Small intestine (tissue), 16 donors: ENCODE measurements around the gene CERCAM. TPM values are rescaled to one million over a fixed set of nuclear protein-coding genes. Genes with fewer than 3 reads are reported as not detected.

Source experiments
- DNase-seq, 2 donors: peaks; one replicate each; pipeline versions ENCODE4 v3.0.0 to v3.0.0-alpha.2; 2013
- FAIRE-seq: peaks from 2 replicates; lab custom pipeline; 2012; peaks lifted over from hg19 to GRCh38; lab: Jason Lieb, UNC
- H3K27ac ChIP-seq, 3 donors: one replicate each; pipeline ENCODE4 v1.5.1; 2013; ENCODE audit warnings: low read length in 2 of 3, mild to moderate bottlenecking in 2 of 3, control low read depth in 1 of 3, inconsistent platforms in 1 of 3, low read depth in 1 of 3, moderate library complexity in 1 of 3
- H3K27me3 ChIP-seq, 3 donors: one replicate each; pipeline ENCODE4 v1.6.1; 2013; ENCODE audit warnings: low read length in 3 of 3, inconsistent platforms in 1 of 3; ENCODE audit not compliant: control insufficient read depth in 3 of 3, insufficient read depth in 3 of 3
- H3K36me3 ChIP-seq, 3 donors: one replicate each; pipeline ENCODE4 v1.6.1; 2013; ENCODE audit warnings: low read length in 3 of 3, inconsistent platforms in 1 of 3, low read depth in 1 of 3, mild to moderate bottlenecking in 1 of 3, moderate library complexity in 1 of 3; ENCODE audit not compliant: control insufficient read depth in 3 of 3, insufficient read depth in 2 of 3
- H3K4me1 ChIP-seq, 3 donors: one replicate each; pipeline ENCODE4 v1.6.1; 2013; ENCODE audit warnings: low read length in 2 of 3, inconsistent platforms in 1 of 3, low read depth in 1 of 3, mild to moderate bottlenecking in 1 of 3, moderate library complexity in 1 of 3; ENCODE audit not compliant: control insufficient read depth in 3 of 3, insufficient read depth in 2 of 3
- H3K4me3 ChIP-seq, 3 donors: one replicate each; pipeline ENCODE4 v1.5.1; 2013; ENCODE audit warnings: low read length in 3 of 3, control low read depth in 1 of 3, inconsistent platforms in 1 of 3, low read depth in 1 of 3, mild to moderate bottlenecking in 1 of 3, moderate library complexity in 1 of 3
- H3K9me3 ChIP-seq, 2 donors: one replicate each; pipeline ENCODE4 v1.6.1; 2013; ENCODE audit warnings: low read depth in 1 of 2, low read length in 1 of 2; ENCODE audit not compliant: control insufficient read depth in 2 of 2, insufficient read depth in 1 of 2
- WGBS, 3 donors: extraction: QIAGEN DNeasy Blood & Tissue Kit; methylation state at CpG; one replicate each; pipeline ENCODE4 v1.1.7; 2013; 5-methylcytosine and 5-hydroxymethylcytosine counted together
- long read RNA-seq, 10 donors: transcript quantifications; one replicate each; lab custom pipeline, GENCODE V29; 2026
- polyA plus RNA-seq, 4 donors: library from polyadenylated mRNA; stranded (reverse) in 3 of 4; unstranded in 1 of 4; fragments of 200-250 nt in 3 of 4; fragments of 120-200 nt in 1 of 4; gene quantifications; one replicate each; pipeline versions ENCODE4 v1.2.1 to v1.2.3, GENCODE V29; 2013
- donor health status: healthy with polysubstance abuse.
- donor health status: control.
- donor health status: control.
- donor health status: Bipolar disorder and iron deficiency.
- donor health status: healthy.

CERCAM gene, protein sequence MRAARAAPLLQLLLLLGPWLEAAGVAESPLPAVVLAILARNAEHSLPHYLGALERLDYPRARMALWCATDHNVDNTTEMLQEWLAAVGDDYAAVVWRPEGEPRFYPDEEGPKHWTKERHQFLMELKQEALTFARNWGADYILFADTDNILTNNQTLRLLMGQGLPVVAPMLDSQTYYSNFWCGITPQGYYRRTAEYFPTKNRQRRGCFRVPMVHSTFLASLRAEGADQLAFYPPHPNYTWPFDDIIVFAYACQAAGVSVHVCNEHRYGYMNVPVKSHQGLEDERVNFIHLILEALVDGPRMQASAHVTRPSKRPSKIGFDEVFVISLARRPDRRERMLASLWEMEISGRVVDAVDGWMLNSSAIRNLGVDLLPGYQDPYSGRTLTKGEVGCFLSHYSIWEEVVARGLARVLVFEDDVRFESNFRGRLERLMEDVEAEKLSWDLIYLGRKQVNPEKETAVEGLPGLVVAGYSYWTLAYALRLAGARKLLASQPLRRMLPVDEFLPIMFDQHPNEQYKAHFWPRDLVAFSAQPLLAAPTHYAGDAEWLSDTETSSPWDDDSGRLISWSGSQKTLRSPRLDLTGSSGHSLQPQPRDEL
- polyA plus RNA-seq: 10 to 100 TPM in 1 of 4 donors, 1 to 10 TPM in 2, not detected in 1; 4.3 to 10.3 (median 6.8) TPM
- long read RNA-seq, donor 1, partial matches to known transcripts: 0 of 4 reads
- long read RNA-seq, donor 1, other reads (novel, unspliced or antisense): 0 of 4 reads
- long read RNA-seq, donor 2, partial matches to known transcripts: 0 of 1 reads
- long read RNA-seq, donor 2, other reads (novel, unspliced or antisense): 0 of 1 reads
- long read RNA-seq, donor 3, partial matches to known transcripts: 6 of 7 reads
- long read RNA-seq, donor 3, other reads (novel, unspliced or antisense): 0 of 7 reads
- long read RNA-seq, donor 4: 0 reads
- long read RNA-seq, donor 5, partial matches to known transcripts: 0 of 2 reads
- long read RNA-seq, donor 5, other reads (novel, unspliced or antisense): 0 of 2 reads
- long read RNA-seq, donor 6, partial matches to known transcripts: 0 of 2 reads
- long read RNA-seq, donor 6, other reads (novel, unspliced or antisense): 0 of 2 reads
- long read RNA-seq, donor 7: 0 reads
- long read RNA-seq, donor 8, partial matches to known transcripts: 0 of 2 reads
- long read RNA-seq, donor 8, other reads (novel, unspliced or antisense): 0 of 2 reads
- long read RNA-seq, donor 9, partial matches to known transcripts: 0 of 1 reads
- long read RNA-seq, donor 9, other reads (novel, unspliced or antisense): 0 of 1 reads
- long read RNA-seq, donor 10, partial matches to known transcripts: 6 of 9 reads
- long read RNA-seq, donor 10, other reads (novel, unspliced or antisense): 0 of 9 reads

DNA sequence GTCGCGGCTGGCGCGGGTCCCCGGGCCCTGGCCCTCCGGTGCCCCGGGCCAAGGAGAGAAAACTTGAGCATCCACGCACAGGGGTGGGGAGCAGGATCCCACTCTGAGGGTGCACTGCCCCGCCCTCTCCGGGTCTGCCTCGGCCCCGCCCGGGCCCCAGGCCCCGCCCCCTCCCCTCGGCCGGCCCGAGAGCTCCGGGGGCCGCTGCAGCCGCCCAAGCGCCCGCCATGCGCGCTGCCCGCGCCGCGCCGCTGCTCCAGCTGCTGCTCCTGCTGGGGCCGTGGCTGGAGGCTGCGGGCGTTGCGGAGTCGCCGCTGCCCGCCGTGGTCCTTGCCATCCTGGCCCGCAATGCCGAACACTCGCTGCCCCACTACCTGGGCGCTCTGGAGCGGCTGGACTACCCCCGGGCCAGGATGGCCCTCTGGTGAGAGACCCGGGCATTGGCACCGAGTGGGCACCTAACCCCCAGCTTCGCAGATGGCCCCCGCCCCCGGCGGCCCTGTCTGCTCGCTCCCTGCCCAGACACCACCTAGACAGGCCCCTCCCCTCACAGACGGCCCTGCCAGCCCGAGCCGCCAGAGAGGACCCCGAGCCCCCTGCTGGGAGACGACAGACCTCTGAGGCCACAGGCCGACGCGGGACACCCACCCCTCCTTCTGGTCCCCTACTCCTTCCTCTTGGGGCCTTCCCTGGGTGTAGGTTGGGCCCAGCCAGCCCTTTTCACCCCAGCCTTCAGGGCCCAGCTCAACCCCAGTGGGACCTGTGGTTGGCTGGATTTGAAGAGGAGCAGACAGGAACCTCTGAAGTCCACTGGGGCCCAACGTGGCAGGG, at the start of gene CERCAM:
TSS of gene CERCAM (plus strand) at position 207 of the 831 bp plus-strand sequence. CDS start at position 228, 21 bp downstream.
- H3K36me3 ChIP-seq: peaks cover 0 to 5% (median 0%) of the 10 kb centered on the region in 3 donors
- H3K27me3 ChIP-seq: peaks cover 0 to 20% (median 5%) of the 10 kb centered on the region in 3 donors
- peak within 1 kb of the TSS; percentile 17 to 38 (median 34) for H3K27ac ChIP-seq
- H3K4me3 ChIP-seq: peak within 1 kb of the TSS; percentile 65 to 80 (median 71)
- DNase-seq (peak in 1 of 2 donors; percentile 27), FAIRE-seq (no peak)
- H3K9me3 ChIP-seq: no peaks in the 10 kb centered on the region
- WGBS, 3 donors: 1 to 3% (median 1%) methylated on average over 31 to 59 of the region's 59 CpGs
- peaks cover 0 to 26% (median 0%) of the 10 kb centered on the region in 3 donors for H3K4me1 ChIP-seq

DNA sequence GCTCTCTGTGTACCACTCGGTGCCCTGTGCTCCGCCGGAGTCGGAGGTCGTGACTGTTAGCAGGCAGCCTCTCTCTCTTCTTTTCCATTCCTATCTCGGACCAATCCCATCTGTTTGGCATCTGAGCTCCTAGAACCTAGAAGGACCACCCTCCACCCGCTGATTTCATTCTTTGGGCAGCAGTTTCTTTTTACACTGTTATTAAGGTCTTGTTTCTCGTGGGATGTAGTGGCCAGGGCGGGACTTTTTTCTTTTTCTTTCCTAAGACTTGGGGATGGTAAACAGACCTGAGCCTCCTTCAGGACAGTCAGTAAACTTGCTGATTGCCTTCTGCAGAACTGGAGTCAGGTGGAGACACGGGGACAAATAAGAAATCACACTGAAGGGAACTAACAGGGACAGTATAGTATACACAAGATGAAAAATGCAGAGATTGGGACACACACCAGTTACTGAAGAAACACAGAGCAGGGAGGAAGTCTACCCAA, 49.0 kb upstream of the CERCAM start:
- FAIRE-seq: no peak

DNA sequence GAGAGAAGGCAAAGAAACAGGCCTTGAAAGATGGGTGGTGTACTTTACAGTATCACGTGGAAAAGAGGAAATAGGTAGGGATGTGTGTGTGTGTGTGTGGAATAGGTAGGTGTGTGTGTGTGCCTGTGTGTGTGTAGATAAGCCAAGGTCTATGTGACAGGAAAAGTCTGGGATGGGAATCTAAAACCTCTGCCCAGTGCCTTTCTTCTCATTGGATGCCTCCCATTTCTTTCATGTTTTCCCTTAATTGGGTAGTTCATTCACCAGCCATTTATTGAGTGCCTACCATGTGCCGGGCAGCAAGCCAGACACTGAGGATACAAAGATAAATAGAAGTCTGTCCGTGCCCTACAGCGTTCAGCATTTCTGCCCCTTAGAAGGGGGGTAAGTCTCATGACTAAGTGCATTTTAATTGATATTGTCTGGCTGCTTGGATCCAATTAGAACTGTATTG, 48.4 kb upstream of the CERCAM start:
- peak overlapping the region in 2 of 3 donors; percentile 90 to 93 for H3K27ac ChIP-seq
- DNase-seq: peak; percentile 41 to 46

More for the DNA sequence above, 49.0 kb upstream of the CERCAM start:
- H3K4me3 ChIP-seq: peak overlapping the region; percentile 72 to 97 (median 74)
- no peaks in the 10 kb centered on the region for H3K9me3 ChIP-seq
- 1% methylated on average over 10 of the region's 10 CpGs for WGBS, 3 donors
- DNase-seq: no peak
- no peaks in the 10 kb centered on the region for H3K27me3 ChIP-seq
- H3K27ac ChIP-seq: peak overlapping the region; percentile 84 to 93 (median 90)
- H3K4me1 ChIP-seq: peaks cover 7 to 15% (median 8%) of the 10 kb centered on the region in 3 donors
- peaks cover 0 to 28% (median 0%) of the 10 kb centered on the region in 3 donors for H3K36me3 ChIP-seq

DNA sequence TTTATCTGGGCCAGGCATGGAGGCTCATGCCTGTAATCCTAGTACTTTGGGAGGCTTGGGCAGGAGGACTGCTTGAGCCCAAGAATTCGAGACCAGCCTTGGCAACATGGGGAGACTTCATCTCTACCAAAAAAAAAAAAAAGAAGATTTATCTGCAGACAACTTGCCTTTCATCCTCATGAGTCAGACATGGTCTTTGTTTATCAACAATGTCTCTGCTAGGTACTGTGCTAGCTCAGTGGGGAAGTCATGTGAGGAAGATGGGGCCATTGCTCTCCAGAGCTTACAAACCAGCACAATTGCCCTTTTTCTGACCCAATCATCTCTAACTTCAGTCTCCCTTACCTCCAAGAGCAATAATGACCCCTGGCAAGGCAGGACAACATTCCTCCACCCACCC, 47.9 kb upstream of the CERCAM start:
- Histone ChIP-seq H3K27ac (peak overlapping the region in 1 of 3 donors; percentile 90), H3K9me3 (no peaks in the 10 kb centered on the region), H3K4me3 (no peak overlapping the region), H3K4me1 (peaks cover 7 to 15% (median 8%) of the 10 kb centered on the region in 3 donors), H3K27me3 (no peaks in the 10 kb centered on the region), H3K36me3 (peaks cover 0 to 35% (median 0%) of the 10 kb centered on the region in 3 donors)
- DNase-seq (no peak), FAIRE-seq (no peak)
- WGBS, 3 donors: 75 to 89% (median 86%) methylated on average over 1 of the region's 1 CpG

More for the DNA sequence above, 48.4 kb upstream of the CERCAM start:
- H3K36me3 ChIP-seq: peaks cover 0 to 33% (median 0%) of the 10 kb centered on the region in 3 donors
- peak overlapping the region in 2 of 3 donors; percentile 72 to 97 for H3K4me3 ChIP-seq
- no peaks in the 10 kb centered on the region for H3K27me3 ChIP-seq
- no peaks in the 10 kb centered on the region for H3K9me3 ChIP-seq
- FAIRE-seq: no peak
- peaks cover 7 to 15% (median 8%) of the 10 kb centered on the region in 3 donors for H3K4me1 ChIP-seq
- WGBS, 3 donors: 3 to 28% (median 14%) methylated on average over 4 of the region's 4 CpGs

DNA sequence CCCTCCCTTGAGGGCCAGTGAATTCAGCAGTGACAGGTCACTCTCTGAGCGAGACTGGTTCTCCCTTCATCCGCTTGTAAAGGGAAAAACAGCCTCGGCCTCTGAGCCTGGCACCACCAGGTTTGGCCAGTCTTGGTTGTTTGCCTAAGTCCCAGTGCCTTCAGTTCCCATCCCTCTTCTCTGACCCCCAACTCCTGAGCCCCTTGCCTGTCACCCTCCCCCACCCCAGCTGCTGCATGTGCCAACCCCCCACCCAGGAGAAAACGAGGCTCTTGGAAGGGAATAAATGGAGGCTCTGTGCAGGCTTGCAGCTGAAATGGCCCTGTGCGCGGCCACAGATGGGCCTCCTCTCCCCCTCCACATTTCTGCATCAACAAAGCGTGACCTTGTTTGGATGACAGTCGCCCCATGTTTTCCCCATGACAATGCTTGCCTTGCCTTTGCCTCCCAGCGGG, 46.4 kb upstream of the CERCAM start:
- H3K9me3 ChIP-seq: no peaks in the 10 kb centered on the region
- WGBS, 3 donors: 88 to 90% (median 89%) methylated on average over 9 of the region's 9 CpGs
- H3K36me3 ChIP-seq: peaks cover 0 to 48% (median 4%) of the 10 kb centered on the region in 3 donors
- H3K27ac ChIP-seq: no peak overlapping the region
- no peak overlapping the region for H3K4me3 ChIP-seq
- no peak for DNase-seq
- peaks cover 7 to 15% (median 8%) of the 10 kb centered on the region in 3 donors for H3K4me1 ChIP-seq
- no peaks in the 10 kb centered on the region for H3K27me3 ChIP-seq
- no peak for FAIRE-seq

DNA sequence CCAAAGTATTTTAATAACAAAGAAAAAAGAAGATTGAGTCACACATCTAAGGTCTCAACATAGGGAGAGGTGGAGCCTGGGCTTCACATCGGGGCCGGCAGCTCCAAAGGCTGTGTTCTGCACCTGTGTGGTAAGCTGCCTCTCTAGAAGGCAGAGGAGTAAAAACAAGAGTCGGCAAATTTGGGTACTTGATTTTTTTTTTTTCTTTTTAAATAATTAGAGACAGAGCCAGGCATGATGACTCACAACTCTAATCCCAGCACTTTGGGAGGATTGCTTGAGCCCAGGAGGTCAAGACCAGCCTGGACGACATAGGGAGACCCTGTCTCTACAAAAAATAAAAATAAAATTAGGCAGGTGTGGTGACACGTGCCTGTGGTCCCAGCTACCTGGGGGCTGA, 44.8 kb upstream of the CERCAM start:
- H3K36me3 ChIP-seq: peaks cover 0 to 61% (median 4%) of the 10 kb centered on the region in 3 donors
- H3K4me1 ChIP-seq: peaks cover 6 to 12% (median 7%) of the 10 kb centered on the region in 3 donors
- DNase-seq: no peak
- H3K4me3 ChIP-seq: no peak overlapping the region
- H3K27ac ChIP-seq: no peak overlapping the region
- H3K27me3 ChIP-seq: no peaks in the 10 kb centered on the region
- FAIRE-seq: no peak
- WGBS, 3 donors: 84 to 91% (median 87%) methylated on average over 5 of the region's 5 CpGs
- no peaks in the 10 kb centered on the region for H3K9me3 ChIP-seq

DNA sequence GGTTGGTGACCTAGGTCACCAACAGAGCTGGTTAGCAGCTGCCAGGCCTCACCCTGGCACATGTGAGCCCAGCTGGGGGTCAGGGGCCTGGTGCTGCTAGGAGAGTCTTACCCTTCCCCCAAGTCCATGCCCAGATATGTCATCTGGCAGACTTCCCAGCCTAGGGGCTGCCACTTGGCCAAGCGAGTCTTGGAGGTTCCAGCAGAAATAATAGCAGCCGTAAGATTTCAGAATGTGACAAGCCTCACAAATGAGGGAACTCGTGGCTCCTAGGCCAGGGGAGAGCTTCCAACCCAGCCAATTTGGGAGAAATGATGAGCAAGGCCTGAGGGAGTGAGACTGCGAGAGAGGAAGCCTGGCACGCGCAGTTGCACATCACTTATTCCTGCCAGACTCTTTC, 38.4 kb upstream of the CERCAM start:
- WGBS, 3 donors: 71 to 88% (median 86%) methylated on average over 6 of the region's 6 CpGs

More for the DNA sequence above, 38.4 kb upstream of the CERCAM start:
- DNase-seq (no peak), FAIRE-seq (no peak)
- no peaks in the 10 kb centered on the region for H3K9me3 ChIP-seq
- no peak overlapping the region for H3K4me3 ChIP-seq
- peaks cover 8 to 87% (median 11%) of the 10 kb centered on the region in 3 donors for H3K36me3 ChIP-seq
- H3K27ac ChIP-seq: no peak overlapping the region
- no peaks in the 10 kb centered on the region for H3K4me1 ChIP-seq
- H3K27me3 ChIP-seq: no peaks in the 10 kb centered on the region
